ENCODE data around the gene GOLGA6B.

- TF ChIP-seq, protein P1, sequence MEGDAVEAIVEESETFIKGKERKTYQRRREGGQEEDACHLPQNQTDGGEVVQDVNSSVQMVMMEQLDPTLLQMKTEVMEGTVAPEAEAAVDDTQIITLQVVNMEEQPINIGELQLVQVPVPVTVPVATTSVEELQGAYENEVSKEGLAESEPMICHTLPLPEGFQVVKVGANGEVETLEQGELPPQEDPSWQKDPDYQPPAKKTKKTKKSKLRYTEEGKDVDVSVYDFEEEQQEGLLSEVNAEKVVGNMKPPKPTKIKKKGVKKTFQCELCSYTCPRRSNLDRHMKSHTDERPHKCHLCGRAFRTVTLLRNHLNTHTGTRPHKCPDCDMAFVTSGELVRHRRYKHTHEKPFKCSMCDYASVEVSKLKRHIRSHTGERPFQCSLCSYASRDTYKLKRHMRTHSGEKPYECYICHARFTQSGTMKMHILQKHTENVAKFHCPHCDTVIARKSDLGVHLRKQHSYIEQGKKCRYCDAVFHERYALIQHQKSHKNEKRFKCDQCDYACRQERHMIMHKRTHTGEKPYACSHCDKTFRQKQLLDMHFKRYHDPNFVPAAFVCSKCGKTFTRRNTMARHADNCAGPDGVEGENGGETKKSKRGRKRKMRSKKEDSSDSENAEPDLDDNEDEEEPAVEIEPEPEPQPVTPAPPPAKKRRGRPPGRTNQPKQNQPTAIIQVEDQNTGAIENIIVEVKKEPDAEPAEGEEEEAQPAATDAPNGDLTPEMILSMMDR (IDR thresholded peaks at IDR 0.05; ENCODE audit: low read depth, low read length, poor library complexity, severe bottlenecking): no peak
- no peak for TF ChIP-seq EZH2phosphoT487 (IDR thresholded peaks at IDR 0.05; ENCODE audit: borderline replicate concordance, low read length)
Measured at GRCh38 chr15:72688697-72689096, 34.2 kb downstream of the GOLGA6B start.
